PC-9 (cell line): ENCODE measurements around the gene COL4A6. TPM values are rescaled to one million over a fixed set of nuclear protein-coding genes. Genes with fewer than 3 reads are reported as not detected.
A peak's percentile ranks its signal among the peaks of the same experiment; 100 is the strongest.

ENCODE experiments used
- BruUV-seq: library from RNA; stranded (reverse); fragments of 400-500 nt; replicated peaks from 2 replicates; lab custom pipeline; 2021; lab: Mats Ljungman, UMichigan
- CTCF ChIA-PET: fragments of 300-600 bp; sonication (Branson Sonifier 250); formaldehyde crosslinking; loops from one replicate; lab custom pipeline; 2022; ENCODE audit warnings: antibody characterized with exemption; lab: Charles Lee
- POLR2A ChIA-PET: fragments of 300-600 bp; sonication (Branson Sonifier 250); formaldehyde crosslinking; loops from one replicate; lab custom pipeline; 2022; ENCODE audit warnings: antibody characterized with exemption; ENCODE audit not compliant: unreplicated experiment; lab: Charles Lee
- DNase-seq, 2 experiments: peaks; one replicate each; pipeline versions ENCODE4 v3.0.0 to v3.0.0-alpha.2; 2015 to 2022; ENCODE audit warnings: mixed read lengths in 1 of 2
- H2AFZ ChIP-seq: fragments of 200-600 bp; sonication (generic); 2 replicates; pipeline ENCODE4 v1.8.1; 2017; ENCODE audit warnings: antibody characterized with exemption
- H3F3A ChIP-seq: fragments of 200-600 bp; sonication (generic); 2 replicates; pipeline ENCODE4 v1.8.1; 2017; ENCODE audit warnings: antibody characterized with exemption, mild to moderate bottlenecking, low read depth; ENCODE audit not compliant: insufficient read depth
- H3K27ac ChIP-seq: fragments of 200-600 bp; sonication (generic); 2 replicates; pipeline ENCODE4 v1.6.1; 2016; ENCODE audit warnings: mixed run types
- H3K27me3 ChIP-seq: fragments of 200-600 bp; sonication (generic); 2 replicates; pipeline ENCODE4 v1.6.1; 2016; ENCODE audit warnings: low read depth, mixed run types; ENCODE audit not compliant: insufficient read depth
- H3K36me3 ChIP-seq: fragments of 200-600 bp; sonication (generic); 2 replicates; pipeline ENCODE4 v1.6.1; 2016; ENCODE audit warnings: low read depth, mixed run types
- H3K4me1 ChIP-seq: fragments of 200-600 bp; sonication (generic); replicated peaks from 2 replicates; pipeline ENCODE4 v1.6.1; 2016; ENCODE audit warnings: mixed run types; ENCODE audit not compliant: insufficient read depth
- H3K4me2 ChIP-seq: fragments of 200-600 bp; sonication (generic); 2 replicates; pipeline ENCODE4 v1.6.1; 2017; ENCODE audit warnings: mixed run types
- H3K4me3 ChIP-seq: fragments of 200-600 bp; sonication (generic); 2 replicates; pipeline ENCODE4 v1.6.1; 2016; ENCODE audit warnings: mixed run types
- H3K79me2 ChIP-seq: fragments of 200-600 bp; sonication (generic); 2 replicates; pipeline ENCODE4 v1.6.1; 2017; ENCODE audit warnings: low read depth, mixed run types
- H3K9me2 ChIP-seq: fragments of 200-600 bp; sonication (generic); 2 replicates; pipeline ENCODE4 v1.8.1; 2017; ENCODE audit warnings: mild to moderate bottlenecking; ENCODE audit not compliant: insufficient read depth
- H3K9me3 ChIP-seq: fragments of 200-600 bp; sonication (generic); 2 replicates; pipeline ENCODE4 v1.8.1; 2016; ENCODE audit warnings: low read depth; ENCODE audit not compliant: insufficient read depth
- H4K20me1 ChIP-seq: fragments of 200-600 bp; sonication (generic); 2 replicates; pipeline ENCODE4 v1.8.1; 2017; ENCODE audit not compliant: insufficient read depth
- CTCF ChIP-seq: fragments of 200-600 bp; sonication (generic); conservative IDR thresholded peaks from 2 replicates; pipeline ENCODE4 v1.6.1; 2017; ENCODE audit warnings: mixed run types, antibody characterized with exemption, mild to moderate bottlenecking, moderate library complexity
- EZH2 ChIP-seq: fragments of 200-600 bp; sonication (generic); IDR thresholded peaks from 2 replicates; pipeline ENCODE4 v1.8.0; 2017; ENCODE audit warnings: antibody characterized with exemption, low read depth
- intact Hi-C: fragments of 100-400 bp; cut with micrococcal nuclease; formaldehyde crosslinking; loops from one replicate; pipeline ENCODE4 v1.10.0; 2022; ENCODE audit not compliant: unreplicated experiment
- total RNA-seq: library from RNA; stranded (reverse); gene quantifications from 2 replicates; pipeline ENCODE4 v1.2.3, GENCODE V29; 2021

Gene COL4A6
- total RNA-seq, 1 experiment from 2014 or later = 15.5 TPM

- H3K4me1 ChIP-seq = no peaks in the 10 kb centered on the region
- ChIA-PET CTCF (no interaction called here), POLR2A (no interaction called here)
- H3K4me3 ChIP-seq = no peak overlapping the region
- no TSS peak for BruUV-seq
- no peaks in the 10 kb centered on the region for H3K36me3 ChIP-seq
- H3K79me2 ChIP-seq = no peaks in the 10 kb centered on the region
- no peak overlapping the region for H2AFZ ChIP-seq
- intact Hi-C loops = no loop called here
- H3F3A ChIP-seq = no peaks in the 10 kb centered on the region
- TF ChIP-seq EZH2 (no peak), CTCF (peak; percentile 30; the same call in 1 of the 2 replicates)
- no peaks in the 10 kb centered on the region for H3K27me3 ChIP-seq
- 0 out of 2 replicates have a peak, but pooled peaks cover 3% of the 10 kb centered on the region for H3K9me2 ChIP-seq
- no peak overlapping the region for H3K4me2 ChIP-seq
- no peaks in the 10 kb centered on the region for H4K20me1 ChIP-seq
- DNase-seq = no peak
- H3K9me3 ChIP-seq = 0 out of 2 replicates have a peak, but pooled peaks cover 3% of the 10 kb centered on the region
- no peak overlapping the region for H3K27ac ChIP-seq
These were observed 140.9 kb downstream of the COL4A6 start for GRCh38 chrX:108297290-108297689.

- no peak; the same call in 1 of the 2 replicates for TF ChIP-seq CTCF
- TF ChIP-seq EZH2 = no peak
- Histone ChIP-seq H3K4me2 (no peak overlapping the region), H3K9me3 (peaks cover 6% of the 10 kb centered on the region; the same call in 1 of the 2 replicates), H3K9me2 (0 out of 2 replicates have a peak, but pooled peaks cover 3% of the 10 kb centered on the region), H3F3A (no peaks in the 10 kb centered on the region; the same call in 1 of the 2 replicates), H3K4me3 (no peak overlapping the region), H3K4me1 (no peaks in the 10 kb centered on the region), H3K27me3 (no peaks in the 10 kb centered on the region), H3K27ac (no peak overlapping the region), H3K36me3 (no peaks in the 10 kb centered on the region), H3K79me2 (no peaks in the 10 kb centered on the region), H2AFZ (no peak overlapping the region), H4K20me1 (no peaks in the 10 kb centered on the region)
- no TSS peak for BruUV-seq
- POLR2A ChIA-PET = no interaction called here
- no peak for DNase-seq
- CTCF ChIA-PET = no interaction called here
- intact Hi-C loops = no loop called here
These were observed 146.2 kb downstream of the COL4A6 start for GRCh38 chrX:108292053-108292452.

- no peaks in the 10 kb centered on the region for H4K20me1 ChIP-seq
- H3K4me2 ChIP-seq = no peak overlapping the region
- no peak for TF ChIP-seq CTCF
- TF ChIP-seq EZH2 = no peak
- ChIA-PET POLR2A (no interaction called here), CTCF (no interaction called here)
- intact Hi-C loops = no loop called here
- H3K27ac ChIP-seq = no peak overlapping the region
- DNase-seq = no peak
- no peak overlapping the region for H3K4me3 ChIP-seq
- no peaks in the 10 kb centered on the region for H3K79me2 ChIP-seq
- H3F3A ChIP-seq = no peaks in the 10 kb centered on the region; the same call in 1 of the 2 replicates
- H3K9me3 ChIP-seq = no peaks in the 10 kb centered on the region
- no peaks in the 10 kb centered on the region for H3K36me3 ChIP-seq
- H3K9me2 ChIP-seq = no peaks in the 10 kb centered on the region
- H2AFZ ChIP-seq = no peak overlapping the region
- no peaks in the 10 kb centered on the region for H3K4me1 ChIP-seq
- no peaks in the 10 kb centered on the region for H3K27me3 ChIP-seq
- BruUV-seq = no TSS peak
These were observed 152.3 kb downstream of the COL4A6 start for GRCh38 chrX:108285918-108286317.
